ENCODE results near the gene GRIN3B.

GRCh38 chr19:1041835-1042685, 41.8 kb downstream of the GRIN3B start:
- no peak for TF ChIP-seq CTCF (IDR thresholded peaks at IDR 0.05)
- no peak for TF ChIP-seq EZH2 (IDR thresholded peaks at IDR 0.05; ENCODE audit: borderline replicate concordance, insufficient read depth, low read depth, low read length, poor library complexity, severe bottlenecking)

All from B cell (primary cell).